Heart right ventricle (tissue), 16 donors: ENCODE data around the gene EXT2. TPM values are rescaled to one million over a fixed set of nuclear protein-coding genes. Genes with fewer than 3 reads are reported as not detected.
A peak's percentile ranks its signal among the peaks of the same experiment; 100 is the strongest.

Experiments
- ATAC-seq, 8 donors: fragments of 200-7000 bp; cut with Tn5 transposase; one replicate each; pipeline ENCODE4 v1.9.1; 2020; ENCODE audit warnings: mild to moderate bottlenecking in 8 of 8, moderate library complexity in 8 of 8, moderate number of reproducible peaks in 1 of 8
- DNase-seq, 2 donors: peaks; one replicate each; pipeline ENCODE4 v3.0.0-alpha.2; 2020
- H3K27ac ChIP-seq, 10 donors: fragments of 200-600 bp; sonication (generic) in 2 of 10; one replicate each; pipeline versions ENCODE4 v1.5.0 to v1.8.0; 2020 to 2022; ENCODE audit warnings: mild to moderate bottlenecking in 3 of 10
- H3K27me3 ChIP-seq, 7 donors: fragments of 200-600 bp; one replicate each; pipeline ENCODE4 v1.8.0; 2021 to 2022; ENCODE audit warnings: mild to moderate bottlenecking in 2 of 7
- H3K36me3 ChIP-seq, 9 donors: fragments of 200-600 bp; sonication (generic) in 1 of 9; one replicate each; pipeline versions ENCODE4 v1.5.0 to v1.8.0; 2020 to 2022; ENCODE audit warnings: mild to moderate bottlenecking in 2 of 9
- H3K4me1 ChIP-seq, 9 donors: fragments of 200-600 bp; sonication (generic) in 1 of 9; one replicate each; pipeline versions ENCODE4 v1.5.0 to v1.8.0; 2020 to 2022; ENCODE audit warnings: mild to moderate bottlenecking in 4 of 9
- H3K4me3 ChIP-seq, 10 donors: fragments of 200-600 bp; sonication (generic) in 2 of 10; one replicate each; pipeline versions ENCODE4 v1.5.0 to v1.8.0; 2020 to 2022; ENCODE audit warnings: mild to moderate bottlenecking in 7 of 10, moderate library complexity in 2 of 10
- H3K9me3 ChIP-seq, 11 donors: fragments of 200-600 bp in 10 of 11; sonication (generic) in 2 of 11; one replicate each; pipeline versions ENCODE4 v1.5.0 to v1.8.0; 2013 to 2022; ENCODE audit warnings: mild to moderate bottlenecking in 2 of 11, control low read depth in 1 of 11, moderate library complexity in 1 of 11
- WGBS, 2 donors: extraction: QIAGEN DNeasy Blood & Tissue Kit; methylation state at CpG; one replicate each; pipeline ENCODE4 v1.1.7; 2013; ENCODE audit warnings: inconsistent platforms in 1 of 2; 5-methylcytosine and 5-hydroxymethylcytosine counted together
- intact Hi-C, 10 donors: fragments of 100-400 bp; cut with DNase I; formaldehyde crosslinking; loops; one replicate each; pipeline versions ENCODE4 v1.11.1 to v1.14.2; 2022
- polyA plus RNA-seq, 2 donors: library from polyadenylated mRNA; stranded (reverse); fragments of 200-250 nt; gene quantifications; one replicate each; pipeline ENCODE4 v1.2.3, GENCODE V29; 2013
- total RNA-seq, 10 donors: library from RNA; stranded (reverse); fragmentation: NEBNext Ultra II Directional in 3 of 10; extraction: Animal tissue kit (Norgen Biotek cat#: 25700) in 3 of 10; gene quantifications; one replicate each; pipeline versions ENCODE4 v1.2.1 to v1.2.4, GENCODE V29; 2021 to 2023
- TF ChIP-seq, protein P1 (sequence below), 9 donors: fragments of 200-600 bp; sonication (generic) in 2 of 9; IDR thresholded peaks; one replicate each; pipeline versions ENCODE4 v1.5.0 to v1.8.0; 2021 to 2022; ENCODE audit warnings: antibody characterized with exemption in 9 of 9, mild to moderate bottlenecking in 5 of 9, moderate library complexity in 1 of 9
- donor health status: Arrhythmogenic right ventricular cardiomyopathy.
- donor health status: ischemic (EF 13 %, LVEDD 7.1; RV severe dilation, severe dysfunction).
- donor health status: healthy with polysubstance abuse.
- donor health status: DM: no; HTN: yes; CAD: no.
- donor health status: DM: no; HTN: no; CAD: no.
- donor health status: ischemic (EF 25% LVEDD 6.9; RV normal size, moderate dysfunction).
- donor health status: ischemic (EF 25% LVEDD 5.7; RV mildly dilated, moderate dysfunction).
- donor health status: healthy.
- donor health status: DM: yes; HTN: yes; CAD: no.
- donor health status: Ischemic cardiomyopathy.
- donor health status: ischemic (EF 35%, LVEDD 5.7; RV mildly dilated, moderate dysfunction).
- donor health status: nonischemic (EF 11% LVEDD 7.7; RV severe dilation, severe dysfunction).
- donor health status: DM: yes; HTN: yes; CAD: no.
- donor health status: PGD.
- donor health status: ischemic (EF 29% LVEDD 5.4; RV normal size, mild dysfunction).
- donor health status: nonischemic (EF 23%, LVEDD 6.1; RV moderate dilation, normal function).

EXT2 gene
- total and polyA plus RNA-seq, 12 donors = 18.7 to 35.1 (median 28.2) TPM

DNA sequence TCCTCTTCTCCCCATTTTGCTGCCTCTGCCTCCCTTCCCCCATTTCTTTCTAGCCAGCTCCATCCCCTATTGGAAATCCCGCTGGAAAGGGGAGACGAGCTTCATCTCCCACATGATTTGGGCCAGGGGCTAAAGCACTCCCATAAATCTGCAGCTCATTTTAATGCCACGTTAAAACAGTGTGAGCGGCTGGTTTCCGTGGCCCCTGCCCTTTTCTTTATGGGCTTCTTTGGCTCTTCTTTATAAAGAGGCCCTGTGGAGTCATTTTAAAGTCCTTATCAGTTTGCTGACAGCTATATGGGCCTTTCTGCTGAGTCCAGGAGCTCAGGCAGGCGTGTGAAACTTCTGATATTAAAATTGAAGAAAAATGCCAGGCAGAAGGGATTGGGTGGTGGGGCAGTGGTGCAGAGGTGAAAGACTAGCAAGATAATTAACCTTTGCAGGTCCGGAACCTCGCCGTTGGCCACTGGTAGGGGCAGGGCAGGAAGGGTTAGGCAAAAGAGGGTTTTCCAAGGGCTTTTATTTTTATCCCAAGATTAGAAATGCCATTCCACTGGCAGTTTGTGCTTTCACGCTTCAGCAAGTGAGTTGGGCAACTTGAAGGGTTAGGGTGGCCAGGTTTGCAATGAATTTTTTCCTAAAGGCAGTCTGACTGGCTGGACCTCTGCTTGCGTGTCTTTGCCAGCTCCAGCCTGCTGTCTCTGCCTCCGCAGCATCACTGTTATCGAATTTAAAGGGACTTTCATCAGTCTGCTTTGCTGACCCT is 44.3 kb downstream of the EXT2 start:
- H3K4me3 ChIP-seq = no peak overlapping the region
- peaks cover 6 to 64% (median 37%) of the 10 kb centered on the region in 9 donors for H3K4me1 ChIP-seq
- WGBS, 2 donors = 40 to 44% methylated on average over 13 of the region's 13 CpGs

DNA sequence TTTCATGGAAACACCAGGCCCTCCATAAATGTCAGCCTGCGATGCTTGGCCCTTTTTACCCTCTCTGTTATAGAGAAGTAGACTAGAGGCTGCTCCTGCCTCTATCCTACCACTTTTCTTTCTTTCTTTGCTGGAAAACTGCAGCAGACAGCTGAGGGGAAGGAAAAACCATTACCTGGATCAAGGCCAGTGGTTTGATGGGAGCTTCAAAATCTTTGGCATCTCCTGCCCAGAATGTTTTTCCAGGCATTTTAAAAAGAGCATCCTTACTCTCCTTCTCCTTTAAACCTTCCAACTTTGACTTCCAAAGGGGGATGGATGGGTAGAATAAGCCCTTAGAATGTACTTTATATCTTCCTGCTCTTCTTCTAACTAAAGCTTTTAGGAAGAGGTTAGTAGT is 44.9 kb downstream of the EXT2 start:
- ATAC-seq (peak in 2 of 8 donors; percentile 9 to 17), DNase-seq (no peak)
- Histone ChIP-seq H3K4me3 (no peak overlapping the region), H3K36me3 (peaks cover 0 to 16% (median 0%) of the 10 kb centered on the region in 9 donors), H3K4me1 (peaks cover 6 to 69% (median 39%) of the 10 kb centered on the region in 9 donors), H3K27ac (peak overlapping the region in 7 of 10 donors; percentile 24 to 86 (median 67)), H3K9me3 (no peaks in the 10 kb centered on the region), H3K27me3 (no peaks in the 10 kb centered on the region)
- WGBS, 2 donors = 29 to 36% methylated on average over 1 of the region's 1 CpG
- intact Hi-C loops = loop anchor here in 1 of 10 donors (5.0 kb wide), 1 partner anchor 87 kb away; no protein-coding TSS in a partner anchor
- TF ChIP-seq, protein P1, sequence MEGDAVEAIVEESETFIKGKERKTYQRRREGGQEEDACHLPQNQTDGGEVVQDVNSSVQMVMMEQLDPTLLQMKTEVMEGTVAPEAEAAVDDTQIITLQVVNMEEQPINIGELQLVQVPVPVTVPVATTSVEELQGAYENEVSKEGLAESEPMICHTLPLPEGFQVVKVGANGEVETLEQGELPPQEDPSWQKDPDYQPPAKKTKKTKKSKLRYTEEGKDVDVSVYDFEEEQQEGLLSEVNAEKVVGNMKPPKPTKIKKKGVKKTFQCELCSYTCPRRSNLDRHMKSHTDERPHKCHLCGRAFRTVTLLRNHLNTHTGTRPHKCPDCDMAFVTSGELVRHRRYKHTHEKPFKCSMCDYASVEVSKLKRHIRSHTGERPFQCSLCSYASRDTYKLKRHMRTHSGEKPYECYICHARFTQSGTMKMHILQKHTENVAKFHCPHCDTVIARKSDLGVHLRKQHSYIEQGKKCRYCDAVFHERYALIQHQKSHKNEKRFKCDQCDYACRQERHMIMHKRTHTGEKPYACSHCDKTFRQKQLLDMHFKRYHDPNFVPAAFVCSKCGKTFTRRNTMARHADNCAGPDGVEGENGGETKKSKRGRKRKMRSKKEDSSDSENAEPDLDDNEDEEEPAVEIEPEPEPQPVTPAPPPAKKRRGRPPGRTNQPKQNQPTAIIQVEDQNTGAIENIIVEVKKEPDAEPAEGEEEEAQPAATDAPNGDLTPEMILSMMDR (IDR thresholded peaks at IDR 0.05) = no peak

More for the DNA sequence above, 44.3 kb downstream of the EXT2 start:
- DNase-seq (no peak), ATAC-seq (peak; percentile 71 to 89 (median 78))
- TF ChIP-seq, protein P1 (IDR thresholded peaks at IDR 0.05) = no peak
- Histone ChIP-seq H3K27ac (peak overlapping the region in 8 of 10 donors; percentile 24 to 86 (median 60)), H3K27me3 (no peaks in the 10 kb centered on the region), H3K36me3 (peaks cover 0 to 22% (median 0%) of the 10 kb centered on the region in 9 donors), H3K9me3 (no peaks in the 10 kb centered on the region)
- intact Hi-C loops = loop anchor here in 8 of 10 donors (5.0 to 10.0 kb wide), 4 partner anchors 88 to 395 kb away; no protein-coding TSS in a partner anchor

DNA sequence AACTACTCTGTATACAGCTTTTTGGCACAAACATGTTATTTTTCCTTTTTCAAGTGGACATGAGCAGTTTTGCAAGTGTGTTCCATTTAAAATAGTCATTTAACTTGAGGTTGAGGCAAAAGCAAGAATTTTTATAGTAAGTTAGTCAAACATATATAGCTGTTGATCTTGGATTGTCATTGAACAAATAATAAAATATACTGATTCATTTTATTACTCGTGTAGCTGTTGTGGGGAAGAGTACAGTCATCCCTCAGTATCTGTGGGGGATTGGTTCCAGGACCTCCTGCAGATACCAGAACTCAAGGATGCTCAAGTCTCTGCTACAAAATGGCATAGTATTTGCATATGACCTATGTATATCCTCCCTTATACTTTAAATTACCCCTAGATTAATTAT is 45.3 kb downstream of the EXT2 start:
- peak overlapping the region in 6 of 10 donors; percentile 24 to 86 (median 68) for H3K27ac ChIP-seq
- DNase-seq (no peak), ATAC-seq (no peak)
- TF ChIP-seq, protein P1 (IDR thresholded peaks at IDR 0.05) = no peak
- H3K9me3 ChIP-seq = no peaks in the 10 kb centered on the region
- 46 to 66% methylated on average over 1 of the region's 1 CpG for whole genome bisulfite sequencing, 2 donors
- peaks cover 0 to 14% (median 0%) of the 10 kb centered on the region in 9 donors for H3K36me3 ChIP-seq
- intact Hi-C loops = loop anchor here in 1 of 10 donors (5.0 kb wide), 1 partner anchor 86 kb away; no protein-coding TSS in a partner anchor
- H3K4me1 ChIP-seq = peaks cover 6 to 73% (median 39%) of the 10 kb centered on the region in 9 donors
- H3K27me3 ChIP-seq = no peaks in the 10 kb centered on the region
- no peak overlapping the region for H3K4me3 ChIP-seq

DNA sequence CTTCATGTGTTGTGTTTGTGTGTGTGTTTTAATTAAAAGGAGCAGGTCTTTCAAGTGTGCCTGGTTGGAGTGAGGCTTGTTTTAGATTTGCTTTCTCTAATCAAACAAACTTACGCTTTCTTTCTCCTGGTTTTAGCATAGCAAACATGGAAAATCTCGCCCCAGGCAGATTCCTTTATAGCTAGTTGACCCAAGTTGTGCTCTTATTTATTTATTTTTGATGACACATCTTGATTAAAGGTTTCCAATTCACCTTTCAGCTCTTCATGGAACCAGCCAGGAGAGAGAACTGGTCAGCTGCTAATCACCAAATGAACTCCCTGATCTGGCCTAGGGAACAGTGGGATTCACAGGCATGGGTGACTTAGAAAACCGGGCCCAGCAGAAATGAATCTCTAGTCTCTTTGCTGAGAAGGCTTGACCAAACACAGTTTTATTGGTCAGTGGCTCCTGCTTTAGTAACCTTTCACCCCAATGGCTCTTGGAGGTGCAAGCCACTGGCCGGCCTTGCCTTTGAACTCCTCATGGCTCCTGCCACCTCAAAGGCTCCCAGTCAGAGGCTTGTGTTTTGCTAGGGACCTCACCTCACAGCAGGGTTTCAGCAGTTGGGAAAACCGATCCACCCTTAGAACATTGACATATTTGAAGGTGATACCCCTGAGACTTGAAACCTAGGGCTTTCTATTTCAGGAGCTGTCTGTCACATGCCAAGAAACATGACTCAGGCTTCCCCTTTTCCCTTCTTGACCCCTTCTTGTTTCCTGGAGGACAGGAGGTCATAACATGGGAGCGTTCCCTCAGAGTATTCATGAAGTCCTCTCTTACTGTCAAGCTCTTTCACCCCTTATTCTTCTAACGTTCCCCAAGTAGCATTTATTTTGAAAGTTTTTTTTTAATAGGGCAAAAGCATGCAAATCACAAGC is 48.8 kb downstream of the EXT2 start:
- peak in 1 of 8 donors; percentile 36 for ATAC-seq
- intact Hi-C loops = loop anchor here in 1 of 10 donors (5.0 kb wide), 1 partner anchor 83 kb away; no protein-coding TSS in a partner anchor
- no peaks in the 10 kb centered on the region for H3K9me3 ChIP-seq

More for the DNA sequence above, 48.8 kb downstream of the EXT2 start:
- H3K36me3 ChIP-seq = peaks cover 0 to 16% (median 0%) of the 10 kb centered on the region in 9 donors
- WGBS, 2 donors = 76 to 81% methylated on average over 7 of the region's 7 CpGs
- peak overlapping the region in 1 of 10 donors; percentile 36 for H3K27ac ChIP-seq
- no peak overlapping the region for H3K4me3 ChIP-seq
- H3K4me1 ChIP-seq = peaks cover 6 to 89% (median 49%) of the 10 kb centered on the region in 9 donors
- TF ChIP-seq, protein P1 (IDR thresholded peaks at IDR 0.05) = no peak
- H3K27me3 ChIP-seq = no peaks in the 10 kb centered on the region
- no peak for DNase-seq
